Measurements from ENCODE around the gene PSPC1.

The PSPC1 gene

GRCh38 chr13:19670147-19670546 is 112.6 kb downstream of the PSPC1 start:
- DNase-seq, result no peak

GRCh38 chr13:19668778-19669177 is 114.0 kb downstream of the PSPC1 start:
- DNase-seq, result no peak

- no peak for DNase-seq
Measured at GRCh38 chr13:19665427-19665859, 117.3 kb downstream of the PSPC1 start.

GRCh38 chr13:19664481-19665230 is 118.1 kb downstream of the PSPC1 start:
- DNase-seq, result no peak

- no peak for DNase-seq
Measured at GRCh38 chr13:19663416-19663979, 119.2 kb downstream of the PSPC1 start.

GRCh38 chr13:19661561-19661960 is 121.2 kb downstream of the PSPC1 start:
- no peak for DNase-seq

GRCh38 chr13:19661126-19661525 is 121.6 kb downstream of the PSPC1 start:
- no peak for DNase-seq

GRCh38 chr13:19658831-19659230 is 123.9 kb downstream of the PSPC1 start:
- DNase-seq, result no peak

- no peak for DNase-seq
Measured at GRCh38 chr13:19657872-19658591, 124.7 kb downstream of the PSPC1 start.

Measured in CD4-positive, alpha-beta T cell treated with Interleukin-12 subunit alpha and Interleukin-12 subunit beta, for 1 hour (primary cell).